MV-4-11 (cell line): Measurements from ENCODE around the gene COL28A1.

ENCODE experiments used
- DNase-seq: peaks from one replicate; lab custom pipeline; 2025; lab: John Stamatoyannopoulos, UW

Gene COL28A1

DNA sequence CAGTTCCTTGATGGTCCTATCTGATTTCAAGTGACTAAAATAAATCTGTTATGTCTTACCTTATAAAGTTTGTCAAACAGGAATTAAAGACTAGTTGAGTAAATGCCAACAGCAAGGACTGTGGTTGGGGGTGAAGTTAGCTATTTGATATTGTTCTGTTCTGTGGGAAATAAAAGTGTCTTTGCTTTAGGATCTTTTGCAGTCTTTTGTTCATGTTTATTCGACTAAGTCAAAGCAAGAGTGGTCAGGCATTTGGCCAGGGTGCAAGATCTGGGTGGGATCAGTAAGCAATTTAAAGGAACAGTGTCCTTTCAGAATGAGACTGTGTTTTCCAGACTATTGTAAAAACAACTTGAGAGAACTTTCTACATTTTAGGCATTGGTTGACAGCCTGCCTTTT, at the start of gene COL28A1:
Gene COL28A1 (minus strand): TSS at position 183 of the 400 bp plus-strand sequence. CDS start 2,998 bp downstream, outside the sequence.
- no peak for DNase-seq

DNA sequence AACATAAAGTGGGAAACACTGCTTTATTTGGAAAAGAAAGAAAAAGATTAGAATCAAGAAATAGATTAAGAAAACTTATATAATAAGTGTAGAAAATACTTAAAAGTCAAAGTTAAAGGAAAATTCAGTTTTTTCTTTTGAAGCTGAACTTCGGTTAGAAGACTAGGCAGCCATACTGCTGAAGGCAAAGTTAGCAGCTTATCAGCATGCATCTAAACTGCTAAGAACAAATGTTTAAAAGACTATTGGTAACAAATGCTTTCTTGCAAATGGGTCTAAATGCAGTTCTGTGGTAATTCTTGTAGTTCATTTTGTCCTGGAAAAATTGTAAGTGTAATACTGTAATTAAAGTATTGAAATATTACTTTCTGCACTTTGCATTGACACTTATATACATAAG, 49.0 kb upstream of the COL28A1 start:
- no peak for DNase-seq

GRCh38 chr7:7583731-7584130, 48.1 kb upstream of the COL28A1 start:
- DNase-seq: no peak

DNA sequence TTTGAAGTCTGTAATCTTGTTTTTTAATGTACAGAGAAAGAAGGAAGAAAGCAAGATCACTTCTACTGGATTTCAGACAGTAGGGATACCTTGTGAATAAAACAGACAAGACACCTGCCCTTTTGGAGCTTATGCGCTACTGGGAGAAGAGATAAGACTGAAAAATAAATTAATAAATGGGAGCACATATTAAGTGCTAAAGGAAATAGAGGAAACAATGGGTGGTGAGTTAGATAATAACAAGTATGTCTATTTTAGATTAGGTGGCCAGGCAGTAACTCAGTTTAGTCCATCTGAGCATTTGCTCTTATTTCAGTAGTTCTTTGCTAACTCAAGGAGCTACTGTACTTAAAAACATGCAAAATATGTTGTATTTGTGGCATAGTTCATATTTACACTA, 46.9 kb upstream of the COL28A1 start:
- DNase-seq: no peak

GRCh38 chr7:7581531-7582179, 46.0 kb upstream of the COL28A1 start:
- DNase-seq: no peak

DNA sequence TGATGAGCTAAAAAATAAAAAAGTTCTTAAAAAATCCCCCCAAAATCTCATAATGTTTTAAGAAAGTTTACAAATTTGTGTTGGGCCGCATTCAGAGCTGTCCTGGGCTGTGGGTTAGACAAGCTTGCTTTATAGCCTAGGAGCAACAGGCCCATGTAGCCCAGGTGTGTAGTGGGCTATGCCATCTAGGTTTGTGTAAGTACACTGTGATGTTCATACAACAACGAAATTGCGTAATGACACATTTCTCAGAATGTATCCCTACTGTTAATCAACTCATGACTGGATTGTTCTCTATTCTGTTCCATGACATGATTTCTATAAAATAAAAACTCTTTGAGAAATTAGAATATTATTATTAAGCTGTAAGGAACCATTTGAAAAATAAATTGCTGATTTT, 44.0 kb upstream of the COL28A1 start:
- DNase-seq: no peak

- DNase-seq: peak; percentile 94
Measured at GRCh38 chr7:7577888-7578287, 42.2 kb upstream of the COL28A1 start.

DNA sequence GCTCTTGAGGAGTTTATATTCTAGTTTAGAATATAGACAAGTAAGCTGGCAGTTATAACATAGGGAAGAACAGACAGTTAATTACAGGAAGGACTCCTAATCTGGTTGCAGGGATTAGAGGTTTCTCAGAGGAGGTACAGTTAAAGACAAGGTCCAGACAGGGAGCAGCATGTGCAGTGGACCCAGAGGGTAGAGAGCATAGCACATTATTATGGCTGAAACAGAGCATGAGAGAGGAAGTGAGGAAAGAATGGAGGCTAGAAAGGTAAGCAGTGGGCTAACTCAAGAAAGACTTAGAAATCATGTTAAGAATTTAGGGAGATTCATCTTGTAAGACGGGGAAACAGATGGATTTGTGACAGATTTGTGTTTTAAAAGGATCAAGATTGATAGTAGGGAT, 40.7 kb upstream of the COL28A1 start:
- peak; percentile 34 for DNase-seq

- DNase-seq: no peak
Measured at GRCh38 chr7:7573701-7574100, 38.0 kb upstream of the COL28A1 start.

DNA sequence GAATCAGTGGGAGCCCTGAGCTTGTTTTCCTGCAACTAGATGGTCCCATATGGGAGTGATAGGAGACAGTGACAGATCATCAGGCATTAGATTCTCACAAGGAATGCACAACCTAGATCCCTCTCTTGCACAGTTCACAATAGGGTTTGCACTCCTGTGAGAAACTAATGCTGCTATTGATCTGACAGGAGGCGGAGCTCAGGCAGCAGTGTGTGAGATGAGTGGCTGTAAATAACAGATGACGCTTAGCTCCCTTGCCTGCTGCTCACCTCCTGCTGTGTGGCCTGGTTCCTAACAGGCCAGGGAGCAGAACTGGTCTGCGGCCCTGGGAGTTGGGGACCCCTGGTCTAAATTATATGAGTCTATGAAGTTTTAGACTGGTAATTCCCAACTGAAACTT, 34.9 kb upstream of the COL28A1 start:
- DNase-seq: no peak

DNA sequence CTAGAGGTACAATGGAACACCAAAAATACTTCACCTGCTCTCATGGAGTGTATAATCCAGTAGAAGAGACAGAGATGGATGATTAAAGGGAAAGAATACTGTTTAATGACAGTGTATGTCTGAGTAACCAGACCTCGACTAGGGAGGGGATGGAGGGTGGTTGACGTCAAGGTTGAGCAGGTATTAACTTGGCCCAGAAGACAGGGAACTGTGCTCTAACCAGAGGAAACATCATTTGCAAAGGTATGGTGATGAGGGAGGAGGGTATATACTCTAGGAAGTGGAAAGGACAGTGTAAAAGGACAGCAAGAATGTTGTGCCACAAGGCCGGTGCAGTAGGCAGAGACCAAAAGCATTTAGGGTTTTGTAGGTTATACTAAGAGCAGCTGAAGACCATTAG, 33.9 kb upstream of the COL28A1 start:
- no peak for DNase-seq

DNA sequence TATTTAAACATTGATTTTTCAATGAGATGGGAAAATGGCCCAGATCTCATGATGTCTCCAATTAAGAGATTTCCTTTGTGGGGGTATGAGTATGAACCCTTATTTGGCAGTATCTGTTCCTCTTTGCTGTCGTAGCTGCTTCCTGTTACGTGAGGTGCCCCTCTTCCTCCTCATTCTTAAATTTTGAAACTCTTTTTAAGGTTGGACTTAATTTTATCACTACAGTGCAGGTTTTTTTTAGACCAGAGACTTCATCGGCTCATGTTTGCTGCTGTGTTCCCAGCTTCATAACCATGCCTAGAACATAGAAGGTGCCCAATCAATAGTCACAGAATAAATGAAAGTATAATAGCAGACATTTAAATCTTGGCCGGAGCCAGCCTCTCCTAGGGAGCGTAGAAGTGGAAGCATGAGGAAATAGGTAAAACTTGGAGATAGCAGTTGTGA, 33.4 kb upstream of the COL28A1 start:
- peak; percentile 76 for DNase-seq

- no peak for DNase-seq
Measured at GRCh38 chr7:7568553-7568952, 32.9 kb upstream of the COL28A1 start.

- no peak for DNase-seq
Measured at GRCh38 chr7:7567898-7568531, 32.3 kb upstream of the COL28A1 start.

- DNase-seq: peak; percentile 48
Measured at GRCh38 chr7:7566651-7567611, 31.3 kb upstream of the COL28A1 start, which contains the start of gene MIOS. TSS of gene MIOS (plus strand) at chr7:7566884. CDS start at chr7:7572476, 5,592 bp downstream.

GRCh38 chr7:7565746-7566650, 30.3 kb upstream of the COL28A1 start:
- no peak for DNase-seq

DNA sequence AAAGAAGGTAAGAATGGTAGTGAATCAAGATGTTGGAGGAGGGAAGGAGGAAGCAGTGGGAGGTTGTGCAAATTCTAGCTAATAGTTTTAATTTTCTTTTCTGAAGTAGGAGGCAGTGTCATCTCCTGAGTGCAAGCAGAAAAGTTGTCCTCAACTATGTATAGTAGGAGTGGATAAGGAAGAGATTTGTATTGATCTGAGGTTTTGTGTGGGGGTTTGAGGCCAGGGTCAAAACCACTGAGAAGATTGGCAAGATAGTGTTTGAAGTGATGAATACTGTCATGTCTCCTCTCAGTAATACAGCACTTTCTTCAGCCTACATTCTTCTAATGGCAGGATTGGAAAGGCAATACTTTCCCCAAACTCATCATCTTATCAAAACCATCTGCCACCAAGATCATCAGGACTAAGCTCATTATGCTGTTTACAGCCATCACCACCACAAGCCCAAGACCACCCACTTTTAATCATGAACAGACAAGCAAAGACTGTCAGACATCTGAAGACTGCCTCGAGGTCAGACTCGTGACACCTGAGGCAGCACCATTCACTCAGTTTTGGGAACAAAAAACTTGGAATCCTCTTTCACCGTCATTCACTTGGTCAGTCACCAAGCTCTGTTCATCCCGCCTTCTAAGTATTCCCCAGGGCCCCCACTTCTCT, 29.5 kb upstream of the COL28A1 start:
- peak; percentile 34 for DNase-seq

DNA sequence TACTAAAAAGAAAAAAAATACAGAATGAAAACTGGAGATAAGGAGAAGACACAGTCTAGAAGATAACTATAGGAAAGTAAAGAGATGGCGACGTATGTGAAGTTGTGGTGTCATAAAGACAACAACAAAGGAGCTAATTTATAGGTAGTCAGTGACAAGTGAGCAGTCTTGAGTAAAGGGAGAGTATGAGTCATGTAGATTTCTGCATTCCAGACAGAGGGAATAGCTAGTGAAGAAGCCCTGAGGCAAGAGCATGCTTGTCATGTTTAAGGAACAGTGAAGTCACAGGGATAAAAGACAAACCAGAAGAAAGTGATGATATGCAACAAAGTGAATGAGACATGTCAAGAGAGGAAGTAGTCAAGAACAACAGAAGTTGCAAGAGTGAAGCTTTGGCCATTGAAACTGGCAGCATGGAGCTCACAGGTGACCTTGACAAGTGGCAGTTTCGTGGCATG, 28.7 kb upstream of the COL28A1 start:
- peak; percentile 63 for DNase-seq

GRCh38 chr7:7563813-7564212, 28.1 kb upstream of the COL28A1 start:
- no peak for DNase-seq

DNA sequence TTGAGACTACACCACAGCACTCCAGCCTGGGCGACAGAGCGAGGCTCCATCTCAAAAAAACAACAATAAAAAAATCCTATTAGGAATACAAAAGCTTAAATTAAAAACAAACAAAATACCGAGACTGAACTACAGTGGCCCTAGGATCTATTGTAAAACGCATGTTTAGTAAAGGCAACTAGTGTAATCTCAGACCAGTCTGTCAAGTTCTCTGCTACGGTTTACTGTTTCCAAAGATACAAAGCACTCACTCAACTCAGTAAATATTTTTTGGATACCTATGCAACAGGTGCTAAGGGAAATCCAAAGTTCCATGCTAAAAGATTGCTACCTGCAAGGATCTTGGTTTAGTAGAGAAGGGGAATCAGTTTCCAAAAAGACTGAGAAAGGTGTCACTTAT, 27.6 kb upstream of the COL28A1 start:
- DNase-seq: no peak

- no peak for DNase-seq
Measured at GRCh38 chr7:7562736-7563135, 27.1 kb upstream of the COL28A1 start.
